OCI-LY7 (cell line): ENCODE measurements around the gene RASAL2. TPM values are rescaled to one million over a fixed set of nuclear protein-coding genes. Genes with fewer than 3 reads are reported as not detected.

Source experiments
- BruUV-seq: library from RNA; stranded (reverse); fragments of 400-500 nt; replicated peaks from 2 replicates; lab custom pipeline; 2021; lab: Mats Ljungman, UMichigan
- CTCF ChIA-PET: fragments of 300-600 bp; sonication (Branson Sonifier 250); formaldehyde crosslinking; loops from one replicate; lab custom pipeline; 2022; ENCODE audit warnings: antibody characterized with exemption; ENCODE audit not compliant: unreplicated experiment; lab: Charles Lee
- POLR2A ChIA-PET: fragments of 300-600 bp; sonication (Branson Sonifier 250); formaldehyde crosslinking; loops from one replicate; lab custom pipeline; 2022; ENCODE audit warnings: antibody characterized with exemption; lab: Charles Lee
- DNase-seq: peaks from one replicate; pipeline ENCODE4 v3.0.0-alpha.2; 2015; ENCODE audit warnings: low spot score
- H2AFZ ChIP-seq: fragments of 200-600 bp; sonication (generic), shearing (Covaris generic); 2 replicates; pipeline ENCODE4 v1.6.1; 2014; ENCODE audit warnings: mild to moderate bottlenecking, antibody characterized with exemption, low read length, moderate library complexity
- H3K27ac ChIP-seq: fragments of 200-600 bp; sonication (generic); 2 replicates; pipeline ENCODE4 v1.5.1; 2014; ENCODE audit warnings: mixed run types, low read depth, mild to moderate bottlenecking, moderate library complexity, low read length, inconsistent platforms; ENCODE audit not compliant: poor library complexity, severe bottlenecking
- H3K36me3 ChIP-seq: fragments of 200-600 bp; sonication (generic); 2 replicates; pipeline ENCODE4 v1.6.1; 2014; ENCODE audit warnings: mild to moderate bottlenecking, antibody characterized with exemption, low read length, moderate library complexity, mixed read lengths; ENCODE audit not compliant: insufficient read depth
- H3K4me1 ChIP-seq: fragments of 200-600 bp; sonication (generic); 2 replicates; pipeline ENCODE4 v1.5.1; 2014; ENCODE audit warnings: mild to moderate bottlenecking, low read length; ENCODE audit not compliant: insufficient read depth, poor library complexity, severe bottlenecking
- H3K4me2 ChIP-seq: fragments of 200-600 bp; sonication (generic); 2 replicates; pipeline ENCODE4 v1.6.1; 2014; ENCODE audit warnings: mild to moderate bottlenecking, low read length
- H3K4me3 ChIP-seq: fragments of 200-600 bp; sonication (generic); 2 replicates; pipeline ENCODE4 v1.5.1; 2014; ENCODE audit warnings: mild to moderate bottlenecking, low read depth, low read length; ENCODE audit not compliant: poor library complexity, severe bottlenecking
- H3K79me2 ChIP-seq: fragments of 200-600 bp; sonication (generic); 2 replicates; pipeline ENCODE4 v1.6.1; 2016; ENCODE audit warnings: low read depth, mild to moderate bottlenecking, low read length, moderate library complexity, mixed read lengths; ENCODE audit not compliant: insufficient read depth
- H3K9me2 ChIP-seq: fragments of 200-600 bp; sonication (generic); 2 replicates; pipeline ENCODE4 v1.6.1; 2016; ENCODE audit warnings: mild to moderate bottlenecking, low read length, mixed read lengths; ENCODE audit not compliant: insufficient read depth
- H3K9me3 ChIP-seq: fragments of 200-600 bp; sonication (generic); 2 replicates; pipeline ENCODE4 v1.6.1; 2014; ENCODE audit warnings: mild to moderate bottlenecking, mixed run types, low read length, mixed read lengths
- H4K20me1 ChIP-seq: fragments of 200-600 bp; sonication (generic); 2 replicates; pipeline ENCODE4 v1.6.1; 2014; ENCODE audit warnings: mild to moderate bottlenecking, antibody characterized with exemption, low read length, moderate library complexity, mixed read lengths; ENCODE audit not compliant: insufficient read depth
- CTCF ChIP-seq: fragments of 200-600 bp; sonication (generic); conservative IDR thresholded peaks from 2 replicates; pipeline ENCODE4 v1.5.1; 2014; ENCODE audit warnings: mild to moderate bottlenecking, antibody characterized with exemption, low read length, moderate library complexity, mixed read lengths
- EZH2phosphoT487 ChIP-seq: fragments of 200-600 bp; sonication (generic); IDR thresholded peaks from 2 replicates; pipeline ENCODE4 v1.6.1; 2018; ENCODE audit warnings: low read depth, borderline replicate concordance, mild to moderate bottlenecking, mixed run types, antibody characterized with exemption, low read length, moderate library complexity, mixed read lengths
- intact Hi-C: fragments of 100-400 bp; cut with micrococcal nuclease; formaldehyde crosslinking; loops from one replicate; pipeline ENCODE4 v1.10.0; 2022; ENCODE audit not compliant: unreplicated experiment
- total RNA-seq, 2 experiments: library from RNA; depleted of rRNA in 1 of 2; stranded (reverse); fragments of >200 nt in 1 of 2; shearing (Covaris generic) in 1 of 2; gene quantifications; 2 replicates each; pipeline ENCODE4 v1.2.3, GENCODE V29; 2014 to 2022

Gene RASAL2
- total RNA-seq, 2 experiments from 2014 or later: 0.09 to 0.27 TPM

- H3K4me1 ChIP-seq: no peaks in the 10 kb centered on the region
- no peaks in the 10 kb centered on the region for H3K79me2 ChIP-seq
- H3K4me2 ChIP-seq: no peak overlapping the region
- BruUV-seq: no TSS peak
- H4K20me1 ChIP-seq: no peaks in the 10 kb centered on the region
- no peak overlapping the region for H3K27ac ChIP-seq
- H2AFZ ChIP-seq: no peak overlapping the region
- CTCF ChIA-PET: no interaction called here
- no peaks in the 10 kb centered on the region for H3K9me3 ChIP-seq
- H3K36me3 ChIP-seq: no peaks in the 10 kb centered on the region
- no peaks in the 10 kb centered on the region for H3K9me2 ChIP-seq
- no peak overlapping the region for H3K4me3 ChIP-seq
- POLR2A ChIA-PET: no interaction called here
- no peak for DNase-seq
- intact Hi-C loops: no loop called here
- TF ChIP-seq CTCF (no peak), EZH2phosphoT487 (no peak)
These were observed 181.1 kb downstream of the RASAL2 start for GRCh38 chr1:178275049-178275448.

- no peaks in the 10 kb centered on the region for H3K79me2 ChIP-seq
- POLR2A ChIA-PET: no interaction called here
- no peaks in the 10 kb centered on the region for H3K9me3 ChIP-seq
- no peak overlapping the region for H2AFZ ChIP-seq
- no peaks in the 10 kb centered on the region for H3K9me2 ChIP-seq
- DNase-seq: no peak
- BruUV-seq: no TSS peak
- no peak for TF ChIP-seq CTCF
- TF ChIP-seq EZH2phosphoT487: no peak
- no peaks in the 10 kb centered on the region for H3K4me1 ChIP-seq
- CTCF ChIA-PET: no interaction called here
- H4K20me1 ChIP-seq: no peaks in the 10 kb centered on the region
- no peak overlapping the region for H3K4me3 ChIP-seq
- intact Hi-C loops: no loop called here
- H3K4me2 ChIP-seq: no peak overlapping the region
- H3K36me3 ChIP-seq: no peaks in the 10 kb centered on the region
- H3K27ac ChIP-seq: no peak overlapping the region
These were observed 181.6 kb downstream of the RASAL2 start for GRCh38 chr1:178275553-178275952.

GRCh38 chr1:178277793-178278530, 184.1 kb downstream of the RASAL2 start:
- Histone ChIP-seq H3K4me1 (no peaks in the 10 kb centered on the region), H3K4me3 (no peak overlapping the region), H3K27ac (no peak overlapping the region), H3K36me3 (no peaks in the 10 kb centered on the region), H3K79me2 (no peaks in the 10 kb centered on the region), H2AFZ (no peak overlapping the region), H4K20me1 (no peaks in the 10 kb centered on the region), H3K9me3 (no peaks in the 10 kb centered on the region), H3K4me2 (no peak overlapping the region), H3K9me2 (no peaks in the 10 kb centered on the region)
- TF ChIP-seq EZH2phosphoT487 (no peak), CTCF (no peak)
- no TSS peak for BruUV-seq
- DNase-seq: no peak
- intact Hi-C loops: loop anchor here (2.0 kb wide), 1 partner anchor 71 kb away; no protein-coding TSS in a partner anchor
- POLR2A ChIA-PET: interaction anchor here (0.7 to 1.0 kb wide), 2 partner anchors 10 to 209 kb away, joined by 3 read pairs; no protein-coding TSS in a partner anchor
- CTCF ChIA-PET: no interaction called here
